Fibroblast of skin of abdomen (primary cell): ENCODE data around the gene STEEP1. TPM values are rescaled to one million over a fixed set of nuclear protein-coding genes. Genes with fewer than 3 reads are reported as not detected.

Source experiments
- DNase-seq: peaks from one replicate; pipeline ENCODE4 v3.0.0-alpha.2; 2013
- polyA plus RNA-seq, 2 experiments: library from polyadenylated mRNA; unstranded; fragments of 120-200 nt; gene quantifications; one replicate each; pipeline ENCODE4 v1.2.1, GENCODE V29; 2013; ENCODE audit not compliant: insufficient read length in 2 of 2

STEEP1 gene
- 18.5 TPM for polyA plus RNA-seq (2013, experiment 1 of 2; ENCODE audit: insufficient read length)
- polyA plus RNA-seq (2013, experiment 2 of 2; ENCODE audit: insufficient read length), result 17.5 TPM

DNA sequence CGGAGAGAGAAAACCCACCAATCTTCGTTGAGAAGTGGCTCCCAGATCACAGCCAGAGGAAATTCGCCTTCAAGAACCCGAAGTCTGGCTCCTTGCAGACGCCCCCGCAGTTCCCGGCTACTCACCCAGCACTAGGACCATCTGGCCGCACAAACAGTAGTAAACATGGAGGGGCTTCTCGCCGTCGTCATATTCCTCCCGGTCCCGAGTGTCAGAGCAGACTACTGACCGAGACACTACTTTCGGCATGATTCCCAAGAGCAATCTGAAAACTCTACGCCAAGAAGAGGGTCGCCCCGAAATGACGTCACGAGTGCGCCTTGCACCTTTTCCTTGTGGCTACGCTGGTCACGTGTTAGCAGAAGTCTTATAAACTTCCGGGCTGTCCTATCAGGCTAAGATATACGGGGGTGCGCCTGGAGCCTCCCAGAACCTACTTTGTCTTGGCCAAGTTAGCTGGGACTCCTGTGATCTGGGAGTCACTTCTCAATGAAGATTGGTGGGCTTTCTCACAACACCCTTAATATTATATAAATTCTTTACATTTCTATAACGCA, at the start of gene STEEP1:
Gene STEEP1, minus strand, starts transcription at position 303 of the 557 bp plus-strand sequence. Its CDS starts 54 bp downstream, at position 249.
- peak; percentile 94 for DNase-seq

DNA sequence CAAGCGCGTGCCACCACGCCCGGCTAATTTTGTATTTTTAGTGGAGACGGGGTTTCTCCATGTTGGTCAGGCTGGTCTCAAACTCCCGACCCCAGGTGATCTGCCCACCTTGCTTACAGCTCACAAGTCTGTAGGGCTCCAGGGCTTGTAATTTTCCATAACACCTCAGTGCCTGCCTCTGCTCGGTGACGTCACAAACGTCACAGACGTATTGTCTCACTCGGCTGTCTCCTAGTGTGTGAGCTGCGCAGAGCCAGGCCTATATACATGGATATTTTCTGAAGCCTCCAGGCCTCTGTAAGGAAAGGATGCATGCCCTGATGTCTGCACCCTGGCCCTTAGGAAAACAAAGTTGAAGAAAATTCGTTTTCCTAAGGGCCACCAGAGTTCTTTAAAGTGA, 49.6 kb upstream of the STEEP1 start:
- DNase-seq, result no peak

- DNase-seq, result no peak
Measured at GRCh38 chrX:119607018-119607389, 41.8 kb upstream of the STEEP1 start.

GRCh38 chrX:119606280-119607017, 41.2 kb upstream of the STEEP1 start, which contains the start of gene NKRF:
Gene NKRF, minus strand, starts transcription at chrX:119606424.
- peak; percentile 91 for DNase-seq

GRCh38 chrX:119605464-119606279, 40.5 kb upstream of the STEEP1 start:
- DNase-seq, result no peak

GRCh38 chrX:119604766-119605463, 39.7 kb upstream of the STEEP1 start:
- DNase-seq, result no peak

GRCh38 chrX:119602701-119603255, 37.6 kb upstream of the STEEP1 start:
- DNase-seq, result no peak

DNA sequence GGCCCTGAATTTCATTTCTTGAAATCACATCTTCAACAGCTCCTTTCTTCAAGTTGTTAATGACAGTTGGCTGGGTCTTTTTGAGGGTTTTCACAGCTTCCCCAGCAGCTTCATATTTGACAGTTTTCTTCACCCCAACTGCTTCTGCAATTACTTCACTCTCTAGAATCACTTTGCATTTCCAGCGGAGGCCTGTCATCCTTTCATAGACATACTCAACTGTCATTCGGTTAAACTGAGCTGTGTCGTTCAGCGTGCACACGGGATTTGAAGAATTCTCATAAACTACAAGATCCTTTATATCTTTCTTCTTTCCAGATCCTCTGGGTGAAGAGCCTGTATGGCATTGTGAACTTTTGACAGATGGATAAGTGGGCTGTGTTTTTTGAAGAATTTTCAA, 24.6 kb upstream of the STEEP1 start:
- DNase-seq, result no peak

DNA sequence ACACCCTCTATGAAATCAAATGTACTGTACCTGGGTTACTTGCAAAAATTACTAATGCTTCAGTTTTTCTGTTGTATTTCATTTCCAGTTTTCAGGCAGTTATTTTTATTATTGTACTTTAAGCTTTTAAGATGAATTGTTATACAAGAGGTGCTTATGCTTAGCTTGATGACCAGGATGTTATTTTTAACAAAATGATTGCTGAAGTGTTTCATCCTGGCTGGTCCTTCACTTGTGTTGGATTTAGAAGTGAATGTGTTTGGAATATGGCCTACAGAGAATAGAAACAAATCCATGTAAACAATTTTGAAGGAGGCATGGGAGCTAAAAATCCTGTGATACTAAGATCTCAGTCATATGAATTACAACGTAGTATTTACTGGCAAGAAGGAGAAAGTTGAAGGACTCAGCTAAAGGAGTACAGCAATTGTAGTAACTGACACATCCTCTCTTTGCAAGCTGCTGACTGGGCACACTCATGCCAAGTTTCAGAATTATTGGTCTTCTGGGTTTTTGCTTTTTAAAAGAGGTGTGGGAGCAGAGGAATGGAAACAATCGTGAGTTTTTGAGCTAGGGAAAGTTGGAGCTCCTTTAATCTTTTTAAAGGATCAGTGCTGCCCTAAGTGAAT, 18.3 kb upstream of the STEEP1 start:
- no peak for DNase-seq

- DNase-seq, result no peak
Measured at GRCh38 chrX:119579414-119579813, 14.2 kb upstream of the STEEP1 start.

DNA sequence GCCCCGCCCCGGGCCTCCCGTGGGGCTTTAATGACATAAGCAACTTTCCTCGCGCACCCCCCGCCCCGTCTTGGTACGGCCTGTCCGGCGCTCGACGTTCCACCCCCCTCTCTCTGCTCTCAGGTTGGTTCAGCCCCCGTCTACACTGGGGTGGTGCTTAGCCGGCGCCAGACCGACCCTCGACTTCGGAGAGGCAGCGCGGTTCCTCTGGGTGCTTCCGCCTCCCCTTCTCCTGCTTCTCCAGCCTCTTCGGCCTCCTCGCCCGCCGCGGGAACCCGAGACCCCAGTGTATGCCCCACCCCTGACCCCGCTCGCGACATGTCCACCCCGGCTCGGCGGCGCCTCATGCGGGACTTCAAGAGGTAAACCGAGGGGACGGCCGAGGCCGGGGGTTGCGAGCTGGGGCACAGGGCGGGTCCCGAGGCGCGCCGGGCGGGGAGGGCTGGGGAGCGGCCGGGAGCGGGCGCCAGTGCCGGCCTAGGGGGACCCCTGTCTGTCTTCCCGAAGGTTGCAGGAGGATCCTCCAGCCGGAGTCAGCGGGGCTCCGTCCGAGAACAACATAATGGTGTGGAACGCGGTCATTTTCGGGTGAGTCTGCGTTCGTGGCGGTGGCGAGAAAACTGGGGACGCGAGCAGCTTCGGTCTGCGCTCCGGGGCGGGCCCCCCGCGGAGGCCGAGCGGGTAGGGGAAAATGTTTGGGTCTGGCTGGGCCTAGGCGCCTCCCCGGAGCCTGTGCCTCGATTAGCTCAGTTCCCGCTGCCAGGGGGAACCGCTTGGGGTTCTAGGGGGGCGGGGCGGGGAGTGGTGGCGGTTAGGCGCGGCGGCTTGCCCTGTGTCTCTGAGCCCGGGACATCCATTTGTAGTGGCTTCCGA, 9.4 kb upstream of the STEEP1 start, which contains the start of gene UBE2A:
Gene UBE2A, plus strand, starts transcription at position 170 of the 873 bp plus-strand sequence. Its CDS starts 149 bp downstream, at position 319.
- DNase-seq, result peak; percentile 92

DNA sequence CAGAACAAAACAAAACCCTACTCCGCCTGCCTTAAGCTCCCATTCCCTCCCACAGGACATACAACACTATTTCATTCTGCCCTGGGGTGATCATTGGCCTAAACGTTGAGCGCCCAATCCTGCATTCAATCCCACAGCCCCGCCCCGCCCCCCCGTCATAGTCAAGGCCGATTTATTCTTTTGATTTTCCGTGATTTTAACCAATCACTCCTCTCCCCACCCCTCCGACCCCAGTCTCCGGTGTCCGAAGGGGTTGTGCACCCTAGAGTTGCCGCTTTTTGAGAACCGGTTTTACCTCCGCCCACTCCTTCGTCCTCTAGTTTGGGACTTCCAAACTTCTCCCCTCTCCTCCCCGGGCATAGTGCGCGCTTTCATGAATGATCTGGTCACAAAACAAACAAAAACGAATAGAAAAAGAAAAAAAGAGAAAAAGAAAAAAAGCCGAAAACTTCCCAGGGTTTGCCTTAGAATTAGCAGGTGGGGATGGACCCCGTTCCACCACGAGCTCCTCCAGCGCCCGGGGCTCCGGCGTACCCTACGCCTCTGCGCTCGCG, 8.7 kb upstream of the STEEP1 start:
- DNase-seq, result peak; percentile 5

GRCh38 chrX:119573222-119573621, 8.0 kb upstream of the STEEP1 start:
- DNase-seq, result no peak

GRCh38 chrX:119570351-119570835, 5.2 kb upstream of the STEEP1 start:
- DNase-seq, result no peak

DNA sequence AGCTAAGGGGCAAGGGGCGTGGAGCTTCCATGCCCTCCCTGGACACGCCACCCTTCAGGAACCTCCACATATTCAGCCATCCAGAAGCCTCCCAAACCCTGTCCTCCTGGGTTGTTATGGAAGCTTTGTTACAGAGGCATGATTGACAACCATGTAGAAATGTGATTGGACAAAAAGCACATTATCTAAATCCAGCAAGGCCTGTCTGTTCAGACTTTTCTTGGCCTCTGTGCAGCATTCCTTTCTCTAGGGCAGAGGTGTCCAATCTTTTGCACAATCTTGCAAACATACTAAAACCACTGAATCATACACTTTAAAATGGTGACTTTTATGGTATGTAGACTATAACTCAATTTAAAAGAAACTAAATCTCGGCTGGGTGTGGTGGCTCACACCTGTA, 12.7 kb downstream of the STEEP1 start:
- peak; percentile 44 for DNase-seq

DNA sequence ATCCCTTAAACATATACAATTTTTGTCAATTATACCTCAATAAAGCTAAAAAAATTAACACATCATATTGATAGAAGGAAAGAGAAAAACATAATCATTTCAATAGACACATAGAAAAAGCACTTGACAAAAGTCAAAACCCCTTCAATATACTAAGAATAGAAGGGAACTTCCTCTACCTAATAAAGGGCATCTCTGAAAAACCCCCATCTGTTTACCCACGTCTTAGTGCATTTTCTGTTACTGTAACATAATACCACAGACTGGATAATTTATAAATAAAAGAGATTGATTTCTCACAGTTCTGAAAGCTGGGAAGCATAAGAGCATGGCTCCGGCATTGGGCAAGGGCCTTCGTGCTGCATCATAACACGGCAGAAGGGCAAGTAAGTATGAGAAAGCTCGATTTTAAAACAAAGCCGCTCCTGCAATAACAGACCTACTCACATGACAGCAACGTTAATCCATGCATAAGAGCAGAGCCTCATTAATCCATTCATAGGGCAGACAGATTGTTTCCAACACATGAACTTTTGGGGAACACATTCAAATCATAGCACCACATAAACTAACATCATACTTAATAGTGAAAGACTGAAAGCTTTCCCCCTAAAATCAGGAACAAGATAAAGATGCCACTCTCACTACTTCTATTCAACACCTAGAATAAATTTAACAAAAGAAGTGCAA, 15.7 kb downstream of the STEEP1 start:
- DNase-seq, result no peak

DNA sequence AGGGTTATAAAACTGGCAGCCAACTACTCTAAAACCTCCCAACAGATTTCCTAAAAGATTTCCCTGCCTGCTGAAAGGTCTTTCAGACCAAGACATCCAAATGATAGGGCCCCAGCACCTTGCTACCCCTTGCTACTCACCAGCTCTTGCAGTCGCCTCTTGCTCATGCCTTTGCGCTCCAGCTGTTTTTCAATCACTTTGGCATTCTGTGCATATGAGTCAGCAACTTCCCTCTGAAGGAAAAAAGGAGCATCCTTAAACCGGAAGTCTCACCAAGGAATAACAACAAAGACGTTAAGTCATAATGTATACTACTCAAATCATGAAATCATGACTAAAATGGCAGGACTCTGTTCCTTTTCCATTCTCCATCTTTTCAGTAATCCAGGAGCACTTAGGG, 24.0 kb downstream of the STEEP1 start:
- peak; percentile 73 for DNase-seq

GRCh38 chrX:119539872-119540271, 25.3 kb downstream of the STEEP1 start:
- no peak for DNase-seq

- peak; percentile 0 for DNase-seq
Measured at GRCh38 chrX:119537487-119537886, 27.7 kb downstream of the STEEP1 start.
